Effector memory CD4-positive, alpha-beta T cell (primary cell): Measurements from ENCODE around the gene KMT2A.
A peak's percentile ranks its signal among the peaks of the same experiment; 100 is the strongest.
"Not testable (repeated sequence)": the region's sequence is repeated elsewhere in the genome, so short reads cannot be mapped to it uniquely, and the experiment has no call there.

Experiments used
- DNase-seq, 3 donors: peaks; one replicate each; pipeline ENCODE4 v3.0.0-alpha.2; 2020
- H3K27ac ChIP-seq: 2 replicates; pipeline ENCODE4 v1.7.0; 2013; ENCODE audit warnings: mild to moderate bottlenecking, low read length, moderate library complexity; ENCODE audit not compliant: insufficient read depth, poor library complexity, severe bottlenecking
- H3K27me3 ChIP-seq: replicated peaks from 2 replicates; pipeline ENCODE4 v1.7.0; 2013; ENCODE audit warnings: mild to moderate bottlenecking, low read length; ENCODE audit not compliant: insufficient read depth, control insufficient read depth, poor library complexity, severe bottlenecking
- H3K36me3 ChIP-seq: 2 replicates; pipeline ENCODE4 v1.7.0; 2013; ENCODE audit warnings: mild to moderate bottlenecking, low read length, moderate library complexity; ENCODE audit not compliant: control insufficient read depth, insufficient read depth
- H3K4me1 ChIP-seq: 2 replicates; pipeline ENCODE4 v1.7.0; 2013; ENCODE audit warnings: low read length, mild to moderate bottlenecking; ENCODE audit not compliant: control insufficient read depth, insufficient read depth, poor library complexity, severe bottlenecking
- H3K4me3 ChIP-seq: 2 replicates; pipeline ENCODE4 v1.7.0; 2013; ENCODE audit warnings: low read length, low read depth, mild to moderate bottlenecking; ENCODE audit not compliant: insufficient read depth, poor library complexity, severe bottlenecking
- H3K9me3 ChIP-seq: 2 replicates; pipeline ENCODE4 v1.7.0; 2013; ENCODE audit warnings: mild to moderate bottlenecking, low read length, moderate library complexity; ENCODE audit not compliant: control insufficient read depth

Gene KMT2A

GRCh38 chr11:118544010-118544646 is 107.8 kb downstream of the KMT2A start:
- no peak overlapping the region for H3K4me3 ChIP-seq
- DNase-seq: no peak
- H3K4me1 ChIP-seq: no peaks in the 10 kb centered on the region
- H3K27ac ChIP-seq: no peak overlapping the region
- H3K36me3 ChIP-seq: peaks cover 16% of the 10 kb centered on the region
- H3K9me3 ChIP-seq: no peaks in the 10 kb centered on the region
- no peaks in the 10 kb centered on the region for H3K27me3 ChIP-seq

GRCh38 chr11:118544647-118545010 is 108.3 kb downstream of the KMT2A start:
- Histone ChIP-seq H3K4me1 (no peaks in the 10 kb centered on the region), H3K27ac (no peak overlapping the region), H3K4me3 (no peak overlapping the region), H3K36me3 (peaks cover 16% of the 10 kb centered on the region), H3K9me3 (no peaks in the 10 kb centered on the region), H3K27me3 (no peaks in the 10 kb centered on the region)
- DNase-seq: no peak

DNA sequence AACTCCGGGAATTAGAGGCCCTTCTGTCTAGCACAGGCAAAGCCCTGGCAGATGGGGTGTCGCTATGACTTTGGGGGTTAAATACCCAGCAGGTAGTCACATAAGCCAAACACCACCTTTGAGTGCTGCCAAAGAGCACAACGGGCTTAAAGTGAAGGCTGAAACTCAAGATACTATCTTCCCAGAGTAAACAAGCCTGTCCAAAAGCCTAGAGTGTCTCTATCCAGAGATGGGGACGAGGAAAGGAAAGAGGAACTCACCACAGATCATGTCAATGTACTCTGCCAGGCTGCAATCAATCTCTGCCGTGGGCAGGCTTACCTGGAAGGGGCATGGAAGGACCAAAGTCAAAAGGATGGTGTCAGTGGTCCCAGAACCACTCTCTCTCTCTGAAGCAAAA is 109.2 kb downstream of the KMT2A start:
- no peaks in the 10 kb centered on the region for H3K9me3 ChIP-seq
- H3K27me3 ChIP-seq: no peaks in the 10 kb centered on the region
- H3K27ac ChIP-seq: no peak overlapping the region
- no peak overlapping the region for H3K4me3 ChIP-seq
- DNase-seq: no peak
- H3K36me3 ChIP-seq: peaks cover 16% of the 10 kb centered on the region
- H3K4me1 ChIP-seq: no peaks in the 10 kb centered on the region

- no peaks in the 10 kb centered on the region for H3K4me1 ChIP-seq
- H3K27ac ChIP-seq: no peak overlapping the region
- no peak for DNase-seq
- no peak overlapping the region for H3K4me3 ChIP-seq
- H3K36me3 ChIP-seq: peaks cover 10% of the 10 kb centered on the region
- no peaks in the 10 kb centered on the region for H3K27me3 ChIP-seq
- H3K9me3 ChIP-seq: no peaks in the 10 kb centered on the region
These were observed 110.8 kb downstream of the KMT2A start for GRCh38 chr11:118547132-118547531.

GRCh38 chr11:118552341-118552740 is 116.0 kb downstream of the KMT2A start:
- Histone ChIP-seq H3K27me3 (no peaks in the 10 kb centered on the region), H3K9me3 (no peaks in the 10 kb centered on the region), H3K4me1 (no peaks in the 10 kb centered on the region), H3K4me3 (no peak overlapping the region), H3K27ac (no peak overlapping the region), H3K36me3 (peaks cover 22% of the 10 kb centered on the region)
- DNase-seq: no peak

- H3K4me3 ChIP-seq: no peak overlapping the region
- H3K4me1 ChIP-seq: peaks cover 3% of the 10 kb centered on the region
- no peak for DNase-seq
- H3K27ac ChIP-seq: no peak overlapping the region
- no peaks in the 10 kb centered on the region for H3K27me3 ChIP-seq
- H3K36me3 ChIP-seq: peaks cover 16% of the 10 kb centered on the region
- no peaks in the 10 kb centered on the region for H3K9me3 ChIP-seq
These were observed 124.5 kb downstream of the KMT2A start for GRCh38 chr11:118560806-118561205.

DNA sequence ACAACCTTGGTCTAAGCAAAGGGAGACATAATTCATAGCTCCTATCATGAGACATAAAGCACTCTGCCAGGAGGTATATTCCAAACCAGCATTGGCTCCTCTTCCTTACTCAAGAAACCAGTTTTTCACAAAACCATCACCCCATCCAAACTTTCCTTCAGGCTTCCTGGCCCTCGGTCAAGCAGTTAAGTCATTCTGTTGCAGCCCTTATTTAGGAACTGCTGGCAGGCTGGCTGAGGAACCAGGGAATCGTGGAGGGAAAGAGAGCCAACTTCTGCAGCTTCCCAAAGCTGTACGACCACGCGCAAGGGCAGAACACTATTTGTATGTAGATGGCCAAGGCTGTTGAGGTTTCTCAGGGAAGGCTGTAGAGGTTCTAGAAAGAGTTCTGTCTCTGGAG is 128.8 kb downstream of the KMT2A start:
- H3K9me3 ChIP-seq: no peaks in the 10 kb centered on the region
- no peak overlapping the region for H3K4me3 ChIP-seq
- DNase-seq: no peak
- no peaks in the 10 kb centered on the region for H3K36me3 ChIP-seq
- H3K4me1 ChIP-seq: peaks cover 3% of the 10 kb centered on the region
- no peaks in the 10 kb centered on the region for H3K27me3 ChIP-seq
- H3K27ac ChIP-seq: no peak overlapping the region

DNA sequence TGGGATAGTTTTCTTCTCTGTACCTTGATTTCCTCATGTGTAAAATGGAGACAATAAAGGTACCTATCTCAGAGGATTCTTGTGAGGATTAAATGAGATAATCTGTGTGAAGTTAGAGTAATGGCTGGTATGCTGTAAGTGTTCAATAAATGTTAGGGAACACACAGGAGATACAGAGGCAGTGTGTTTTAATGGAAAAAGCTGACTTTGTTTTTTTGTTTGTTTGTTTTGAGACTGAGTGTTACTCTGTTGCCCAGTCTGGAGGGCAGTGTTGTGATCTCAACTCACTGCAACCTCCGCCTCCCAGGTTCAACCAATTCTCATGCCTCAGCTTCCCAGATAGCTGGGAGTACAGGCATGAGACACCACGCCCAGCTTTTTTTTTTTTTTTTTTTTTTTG is 133.4 kb downstream of the KMT2A start:
- no peak overlapping the region for H3K4me3 ChIP-seq
- no peaks in the 10 kb centered on the region for H3K27me3 ChIP-seq

GRCh38 chr11:118570787-118571186 is 134.5 kb downstream of the KMT2A start:
- H3K27ac ChIP-seq: peak overlapping the region; percentile 99
- no peak overlapping the region for H3K4me3 ChIP-seq
- no peak for DNase-seq

More for the DNA sequence above, 133.4 kb downstream of the KMT2A start:
- Histone ChIP-seq H3K27ac (no peak overlapping the region), H3K9me3 (no peaks in the 10 kb centered on the region), H3K4me1 (peaks cover 10% of the 10 kb centered on the region), H3K36me3 (no peaks in the 10 kb centered on the region)
- DNase-seq: no peak

DNA sequence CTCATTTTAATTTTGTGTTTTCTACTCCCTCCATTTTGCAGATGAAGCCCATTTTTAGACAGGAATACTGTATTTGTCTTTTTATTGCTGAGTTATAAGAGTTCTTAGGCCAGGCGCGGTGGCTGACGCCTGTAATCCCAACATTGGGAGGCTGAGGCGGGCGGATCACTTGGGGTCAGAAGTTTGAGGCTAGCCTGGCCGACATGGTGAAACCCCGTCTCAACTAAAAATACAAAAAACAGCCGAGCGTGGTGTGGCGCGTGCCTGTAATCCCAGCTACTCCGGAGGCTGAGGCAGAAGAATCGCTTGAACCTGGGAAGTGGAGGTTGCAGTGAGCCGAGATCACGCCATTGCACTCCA is 135.4 kb downstream of the KMT2A start:
- Histone ChIP-seq H3K4me1 (peaks cover 16% of the 10 kb centered on the region), H3K4me3 (peak overlapping the region; percentile 98), H3K27ac (peak overlapping the region; percentile 99)
- not testable (repeated sequence) for H3K27me3 ChIP-seq, H3K36me3 ChIP-seq, H3K9me3 ChIP-seq, DNase-seq

More at GRCh38 chr11:118570787-118571186, 134.5 kb downstream of the KMT2A start:
- Histone ChIP-seq H3K36me3 (no peaks in the 10 kb centered on the region), H3K27me3 (no peaks in the 10 kb centered on the region), H3K9me3 (no peaks in the 10 kb centered on the region), H3K4me1 (peaks cover 11% of the 10 kb centered on the region)
